Body of pancreas (tissue), 4 donors: ENCODE measurements around the gene CABYR. TPM values are rescaled to one million over a fixed set of nuclear protein-coding genes. Genes with fewer than 3 reads are reported as not detected.
A peak's percentile ranks its signal among the peaks of the same experiment; 100 is the strongest.

Experiments
- ATAC-seq: fragments of 150-250 bp; one replicate; pipeline ENCODE4 v1.9.1; 2016
- DNase-seq, 4 donors: peaks; one replicate each; pipeline ENCODE4 v3.0.0-alpha.2; 2019
- H3K27ac ChIP-seq, 4 donors: fragments of 200-600 bp; sonication (generic); 1 replicate in 3 of 4; 2 replicates in 1 of 4; pipeline versions ENCODE4 v1.5.1 to v1.6.1; 2016 to 2019; ENCODE audit warnings: mild to moderate bottlenecking in 1 of 4, mixed read lengths in 1 of 4, moderate library complexity in 1 of 4
- H3K27me3 ChIP-seq, 2 donors: fragments of 200-600 bp; sonication (generic); one replicate each; pipeline ENCODE4 v1.6.0; 2016; ENCODE audit warnings: mild to moderate bottlenecking in 1 of 2
- H3K36me3 ChIP-seq, 2 donors: fragments of 200-600 bp; sonication (generic); replicated peaks in 1 of 2; 2 replicates each; pipeline ENCODE4 v1.5.1; 2016; ENCODE audit warnings: low read depth in 2 of 2; ENCODE audit not compliant: insufficient read depth in 1 of 2
- H3K4me1 ChIP-seq: fragments of 200-600 bp; sonication (generic); one replicate; pipeline ENCODE4 v1.6.0; 2016
- H3K4me3 ChIP-seq, 2 donors: fragments of 200-600 bp; sonication (generic); 1 replicate in 1 of 2; 2 replicates in 1 of 2; pipeline ENCODE4 v1.5.1; 2016 to 2019
- H3K9me3 ChIP-seq, 3 donors: fragments of 200-600 bp; sonication (generic); 1 replicate in 2 of 3; 2 replicates in 1 of 3; pipeline ENCODE4 v1.5.1; 2016
- POLR2A ChIP-seq, 3 donors: fragments of 450-650 bp; IDR thresholded peaks; one replicate each; pipeline ENCODE4 v1.6.1; 2016; ENCODE audit warnings: antibody characterized with exemption in 3 of 3, mild to moderate bottlenecking in 2 of 3
- WGBS, 2 donors: methylation state at CpG; one replicate each; pipeline ENCODE4 v1.1.5; 2017; 5-methylcytosine and 5-hydroxymethylcytosine counted together
- intact Hi-C: fragments of 100-400 bp; cut with DNase I; formaldehyde crosslinking; loops from one replicate; pipeline ENCODE4 v1.15.1; 2023
- total RNA-seq, 2 donors: library from RNA; depleted of rRNA; stranded (reverse); fragments of >200 nt; gene quantifications; one replicate each; pipeline ENCODE4 v1.1.0, GENCODE V29; 2016
- TF ChIP-seq, protein P1 (sequence below), 7 experiments: fragments of 450-650 bp in 4 of 7; fragments of 200-600 bp in 3 of 7; sonication (generic) in 3 of 7; IDR thresholded peaks; one replicate each; pipeline ENCODE4 v1.5.1; 2016 to 2019; ENCODE audit warnings: antibody characterized with exemption in 7 of 7

Gene CABYR
- total RNA-seq, 2 donors from 2014 or later: 0.52 TPM; not detected in 1

DNA sequence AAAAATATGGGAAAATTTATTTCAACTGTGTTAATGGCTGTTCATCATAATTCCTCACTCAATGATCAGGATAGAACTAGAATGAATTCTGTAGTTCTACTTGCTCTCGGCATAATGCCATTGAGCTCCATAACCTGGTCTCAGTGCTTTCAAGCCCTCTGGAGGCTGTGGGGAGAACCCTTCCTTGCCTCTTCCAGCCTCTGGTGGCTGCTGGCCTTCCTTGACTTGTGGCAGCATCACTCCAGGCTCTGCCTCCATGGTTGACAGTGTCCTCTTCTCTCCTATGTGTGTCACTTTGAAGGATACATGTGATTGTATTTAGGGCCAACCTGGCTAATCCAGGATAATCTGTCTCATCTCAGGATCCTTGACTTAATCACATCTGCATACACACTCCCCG, 26.9 kb upstream of the CABYR start:
- TF ChIP-seq, protein P1, sequence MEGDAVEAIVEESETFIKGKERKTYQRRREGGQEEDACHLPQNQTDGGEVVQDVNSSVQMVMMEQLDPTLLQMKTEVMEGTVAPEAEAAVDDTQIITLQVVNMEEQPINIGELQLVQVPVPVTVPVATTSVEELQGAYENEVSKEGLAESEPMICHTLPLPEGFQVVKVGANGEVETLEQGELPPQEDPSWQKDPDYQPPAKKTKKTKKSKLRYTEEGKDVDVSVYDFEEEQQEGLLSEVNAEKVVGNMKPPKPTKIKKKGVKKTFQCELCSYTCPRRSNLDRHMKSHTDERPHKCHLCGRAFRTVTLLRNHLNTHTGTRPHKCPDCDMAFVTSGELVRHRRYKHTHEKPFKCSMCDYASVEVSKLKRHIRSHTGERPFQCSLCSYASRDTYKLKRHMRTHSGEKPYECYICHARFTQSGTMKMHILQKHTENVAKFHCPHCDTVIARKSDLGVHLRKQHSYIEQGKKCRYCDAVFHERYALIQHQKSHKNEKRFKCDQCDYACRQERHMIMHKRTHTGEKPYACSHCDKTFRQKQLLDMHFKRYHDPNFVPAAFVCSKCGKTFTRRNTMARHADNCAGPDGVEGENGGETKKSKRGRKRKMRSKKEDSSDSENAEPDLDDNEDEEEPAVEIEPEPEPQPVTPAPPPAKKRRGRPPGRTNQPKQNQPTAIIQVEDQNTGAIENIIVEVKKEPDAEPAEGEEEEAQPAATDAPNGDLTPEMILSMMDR (IDR thresholded peaks at IDR 0.05): no peak
- TF ChIP-seq POLR2A (IDR thresholded peaks at IDR 0.05): no peak
- WGBS, 2 donors: 64 to 65% methylated on average over 2 of the region's 2 CpGs
- intact Hi-C loops: no loop called here
- no peaks in the 10 kb centered on the region for H3K9me3 ChIP-seq
- DNase-seq (no peak), ATAC-seq (no peak)
- H3K27me3 ChIP-seq: no peaks in the 10 kb centered on the region
- no peak overlapping the region for H3K4me3 ChIP-seq
- peak overlapping the region in 3 of 4 donors; percentile 85 to 94 (median 87) for H3K27ac ChIP-seq
- no peaks in the 10 kb centered on the region for H3K36me3 ChIP-seq
- H3K4me1 ChIP-seq: peaks cover 44% of the 10 kb centered on the region

DNA sequence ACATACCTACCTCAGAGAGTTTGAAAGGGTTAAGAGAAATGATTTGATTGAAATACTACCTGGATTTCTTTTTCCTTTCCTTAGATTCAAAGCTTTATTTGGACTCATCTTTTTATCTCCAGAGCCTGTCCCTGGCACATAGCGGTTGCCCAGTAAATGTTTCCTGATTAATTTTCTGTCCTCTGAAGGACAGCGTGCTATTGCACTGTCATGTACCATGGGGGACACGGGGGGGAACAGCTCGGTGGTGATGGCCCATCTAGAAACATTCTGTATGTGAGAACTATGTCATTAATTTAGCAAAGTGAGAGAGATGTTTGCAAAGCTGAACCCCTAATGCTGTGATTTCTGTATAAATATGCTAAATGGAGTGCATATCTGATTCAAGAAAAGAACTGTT, 26.4 kb upstream of the CABYR start:
- ATAC-seq: no peak
- intact Hi-C loops: no loop called here
- TF ChIP-seq, protein P1 (IDR thresholded peaks at IDR 0.05): no peak
- TF ChIP-seq POLR2A (IDR thresholded peaks at IDR 0.05): no peak

DNA sequence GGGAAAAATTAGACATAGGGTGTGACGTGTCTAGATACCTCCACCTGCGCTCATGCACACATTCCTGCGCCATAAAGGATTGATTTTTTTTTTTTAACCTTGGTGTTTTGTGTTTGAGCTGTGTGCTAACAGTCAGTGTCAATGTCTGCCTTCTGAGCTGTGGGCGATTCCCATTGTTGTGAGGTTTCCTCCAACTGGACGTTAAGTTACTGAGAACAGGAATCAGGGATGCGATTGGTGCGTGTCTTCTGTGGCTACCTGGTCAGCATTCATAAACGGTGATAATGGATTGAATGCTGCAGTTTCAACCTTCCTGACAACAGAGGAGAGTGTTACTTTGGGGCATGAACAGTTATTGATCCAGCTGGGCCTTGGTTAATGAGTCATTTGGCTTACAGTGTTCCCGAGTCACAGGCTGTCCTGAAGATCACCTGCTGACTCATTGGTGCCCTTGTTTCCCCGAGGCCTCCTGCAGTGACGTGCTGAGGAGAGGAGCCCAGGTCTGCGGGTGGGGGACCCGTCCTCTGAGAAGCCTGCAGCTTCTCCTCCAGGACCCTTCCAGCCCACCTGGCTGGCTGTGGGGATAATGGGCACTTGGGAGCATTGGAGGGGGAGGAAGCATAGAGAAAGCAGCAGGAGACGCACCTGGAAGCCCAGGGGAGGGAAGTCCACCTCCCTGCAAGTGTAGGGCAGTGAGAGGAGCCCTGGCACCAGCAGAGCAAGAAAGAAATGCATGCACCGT, 25.8 kb upstream of the CABYR start:
- Histone ChIP-seq H3K27ac (peak overlapping the region; percentile 85 to 94 (median 86)), H3K4me1 (peaks cover 44% of the 10 kb centered on the region), H3K36me3 (no peaks in the 10 kb centered on the region), H3K27me3 (no peaks in the 10 kb centered on the region), H3K9me3 (no peaks in the 10 kb centered on the region), H3K4me3 (no peak overlapping the region)
- ATAC-seq (peak; percentile 96), DNase-seq (peak; percentile 72 to 90 (median 83))
- TF ChIP-seq POLR2A (IDR thresholded peaks at IDR 0.05): peak in 2 of 3 donors; percentile 41 to 51
- TF ChIP-seq, protein P1 (IDR thresholded peaks at IDR 0.05): no peak
- 19 to 23% methylated on average over 10 to 15 of the region's 15 CpGs for WGBS, 2 donors
- intact Hi-C loops: no loop called here

More for the DNA sequence above, 26.4 kb upstream of the CABYR start:
- Histone ChIP-seq H3K4me3 (no peak overlapping the region), H3K36me3 (no peaks in the 10 kb centered on the region), H3K27ac (peak overlapping the region; percentile 85 to 94 (median 86)), H3K9me3 (no peaks in the 10 kb centered on the region), H3K27me3 (no peaks in the 10 kb centered on the region), H3K4me1 (peaks cover 44% of the 10 kb centered on the region)
- DNase-seq: no peak
- WGBS, 2 donors: 46 to 48% methylated on average over 4 of the region's 4 CpGs

DNA sequence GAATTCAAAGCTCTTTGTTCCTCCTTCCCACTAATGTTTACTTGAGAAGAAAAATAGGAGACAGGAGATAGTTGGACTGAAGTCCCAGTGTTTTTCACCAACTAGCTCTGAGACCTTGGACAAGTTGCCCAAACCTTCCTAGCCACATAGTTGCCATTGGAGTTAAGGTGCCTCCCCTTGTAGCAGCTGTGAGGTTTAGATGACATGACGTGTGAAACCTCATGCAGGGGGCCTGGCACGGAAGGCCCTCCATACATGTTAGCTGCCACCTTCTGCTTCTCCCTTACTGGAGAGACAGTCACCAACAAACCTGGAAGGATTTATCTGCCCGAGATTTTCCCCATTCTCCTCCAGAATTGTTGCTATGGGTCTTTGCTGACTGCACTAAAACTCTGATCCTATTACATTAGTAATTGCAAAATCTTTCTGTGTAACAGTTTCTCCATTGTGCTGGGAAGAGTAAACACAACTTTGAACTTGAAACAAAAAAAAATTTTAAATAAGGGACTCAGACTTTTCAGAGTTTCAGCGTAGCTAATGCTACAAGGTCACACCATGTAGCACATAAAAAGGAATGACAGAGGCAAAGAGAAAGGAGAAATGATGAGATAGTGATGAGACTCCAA, 23.8 kb upstream of the CABYR start:
- Histone ChIP-seq H3K36me3 (no peaks in the 10 kb centered on the region), H3K27ac (peak overlapping the region in 3 of 4 donors; percentile 15 to 87 (median 47)), H3K4me3 (no peak overlapping the region), H3K27me3 (no peaks in the 10 kb centered on the region), H3K9me3 (no peaks in the 10 kb centered on the region), H3K4me1 (peaks cover 48% of the 10 kb centered on the region)
- intact Hi-C loops: no loop called here
- DNase-seq (no peak), ATAC-seq (no peak)
- TF ChIP-seq, protein P1 (IDR thresholded peaks at IDR 0.05): no peak
- TF ChIP-seq POLR2A (IDR thresholded peaks at IDR 0.05): no peak
- WGBS, 2 donors: 55 to 60% methylated on average over 4 of the region's 4 CpGs
